Left renal cortex interstitium (tissue), 4 donors: Measurements from ENCODE around the gene COL1A1. TPM values are rescaled to one million over a fixed set of nuclear protein-coding genes. Genes with fewer than 3 reads are reported as not detected.

ENCODE experiments used
- DNase-seq, 4 donors: peaks; one replicate each; pipeline ENCODE4 v3.0.0-alpha.2; 2013; ENCODE audit warnings: low read depth in 4 of 4, low spot score in 2 of 4, missing footprints in 1 of 4
- polyA plus RNA-seq, 4 donors: library from polyadenylated mRNA; unstranded; fragments of 120-200 nt; gene quantifications; one replicate each; pipeline ENCODE4 v1.2.1, GENCODE V29; 2013; ENCODE audit not compliant: insufficient read length in 4 of 4

COL1A1 gene
- polyA plus RNA-seq, 4 donors: 447 to 744 (median 516) TPM

DNA sequence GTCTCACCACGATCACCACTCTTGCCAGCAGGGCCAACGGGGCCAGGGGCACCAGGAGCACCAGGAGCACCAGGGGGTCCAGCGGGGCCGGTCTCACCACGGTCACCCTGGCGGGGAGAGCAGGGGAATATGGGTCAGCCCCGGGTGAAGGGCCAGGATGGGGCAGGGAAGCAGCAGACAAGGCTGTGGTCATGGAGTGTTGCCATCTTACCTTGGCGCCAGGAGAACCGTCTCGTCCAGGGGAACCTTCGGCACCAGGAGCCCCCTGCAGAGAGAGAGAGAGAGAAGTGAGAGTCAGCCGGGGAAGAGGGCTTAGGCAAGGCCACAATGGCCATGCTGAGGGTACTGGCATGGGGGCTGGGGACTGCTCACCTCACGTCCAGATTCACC is 12.9 kb downstream of the COL1A1 start:
- DNase-seq: no peak

DNA sequence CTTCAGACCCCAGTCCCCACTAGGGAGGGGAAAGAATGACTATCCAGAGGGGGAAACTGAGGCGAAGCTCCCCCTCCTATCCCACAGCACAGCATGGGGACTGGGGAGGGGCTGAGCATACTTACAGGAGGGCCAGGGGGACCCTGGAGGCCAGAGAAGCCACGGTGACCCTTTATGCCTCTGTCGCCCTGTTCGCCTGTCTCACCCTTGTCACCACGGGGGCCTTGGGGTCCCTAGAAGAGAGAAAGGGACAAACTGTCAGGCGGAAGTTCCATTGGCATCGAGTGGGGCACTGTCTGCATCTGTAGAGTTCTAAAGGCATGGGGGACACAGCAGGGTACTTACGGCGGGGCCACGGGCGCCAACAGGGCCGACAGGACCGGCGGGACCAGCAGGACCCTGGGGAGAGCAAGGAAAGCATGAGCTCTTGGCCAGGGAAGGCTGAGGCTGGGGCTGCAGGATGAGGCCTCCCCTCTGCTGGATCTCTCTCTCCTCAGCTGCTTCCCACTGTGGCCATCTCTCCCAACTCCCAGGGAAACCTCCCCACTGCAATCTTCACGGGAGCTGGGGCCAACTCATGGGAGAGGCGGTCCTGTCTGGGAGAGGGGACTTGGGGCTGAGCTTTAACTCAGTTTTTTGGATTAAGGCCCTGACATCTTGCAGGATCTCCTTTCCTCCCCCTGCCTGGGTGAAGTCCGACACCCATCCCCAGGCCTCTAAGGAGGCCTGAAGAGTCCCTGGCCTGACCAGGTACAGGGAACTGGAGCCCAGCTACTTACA is 13.5 kb downstream of the COL1A1 start:
- DNase-seq: no peak

DNA sequence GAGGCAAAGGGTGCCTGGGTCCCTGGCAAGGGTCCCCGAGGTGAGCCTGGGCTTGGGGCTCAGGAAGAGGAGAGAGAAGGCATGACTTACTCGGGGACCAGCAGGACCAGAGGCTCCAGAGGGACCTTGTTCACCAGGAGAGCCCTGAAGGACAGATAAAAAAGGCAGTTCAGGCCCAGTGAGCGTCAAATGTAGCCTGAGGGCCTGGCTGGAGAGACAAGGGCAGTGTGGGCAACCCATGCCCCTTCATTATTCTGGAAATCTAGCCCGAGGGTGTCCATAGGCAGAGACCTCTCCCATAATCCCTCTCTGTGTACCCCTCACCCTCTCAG is 14.1 kb downstream of the COL1A1 start:
- no peak for DNase-seq

DNA sequence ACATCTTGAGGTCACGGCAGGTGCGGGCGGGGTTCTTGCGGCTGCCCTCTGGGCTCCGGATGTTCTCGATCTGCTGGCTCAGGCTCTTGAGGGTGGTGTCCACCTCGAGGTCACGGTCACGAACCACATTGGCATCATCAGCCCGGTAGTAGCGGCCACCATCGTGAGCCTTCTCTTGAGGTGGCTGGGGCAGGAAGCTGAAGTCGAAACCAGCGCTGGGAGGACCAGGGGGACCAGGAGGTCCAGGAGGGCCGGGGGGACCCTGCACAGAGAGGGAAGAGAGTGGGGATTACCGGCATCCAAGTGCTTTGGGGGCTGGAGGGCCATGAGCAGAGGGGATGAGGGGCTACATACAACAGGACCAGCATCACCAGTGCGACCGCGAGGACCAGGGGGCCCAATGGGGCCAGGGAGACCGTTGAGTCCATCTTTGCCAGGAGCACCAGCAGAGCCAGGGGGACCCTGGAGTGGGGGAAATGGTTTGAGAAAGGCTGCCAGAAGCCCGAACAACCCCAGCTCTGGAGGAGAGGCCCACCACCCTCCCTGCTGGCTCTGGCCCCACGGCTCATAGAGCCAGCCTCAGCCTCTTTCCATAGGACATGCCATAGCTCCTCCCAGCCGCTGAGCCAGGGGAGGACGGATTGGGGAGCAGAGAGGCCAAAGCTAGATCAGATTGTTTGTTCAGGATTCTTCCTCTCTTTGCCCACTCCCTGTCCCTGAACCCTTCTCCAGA is 14.6 kb downstream of the COL1A1 start:
- DNase-seq: no peak

DNA sequence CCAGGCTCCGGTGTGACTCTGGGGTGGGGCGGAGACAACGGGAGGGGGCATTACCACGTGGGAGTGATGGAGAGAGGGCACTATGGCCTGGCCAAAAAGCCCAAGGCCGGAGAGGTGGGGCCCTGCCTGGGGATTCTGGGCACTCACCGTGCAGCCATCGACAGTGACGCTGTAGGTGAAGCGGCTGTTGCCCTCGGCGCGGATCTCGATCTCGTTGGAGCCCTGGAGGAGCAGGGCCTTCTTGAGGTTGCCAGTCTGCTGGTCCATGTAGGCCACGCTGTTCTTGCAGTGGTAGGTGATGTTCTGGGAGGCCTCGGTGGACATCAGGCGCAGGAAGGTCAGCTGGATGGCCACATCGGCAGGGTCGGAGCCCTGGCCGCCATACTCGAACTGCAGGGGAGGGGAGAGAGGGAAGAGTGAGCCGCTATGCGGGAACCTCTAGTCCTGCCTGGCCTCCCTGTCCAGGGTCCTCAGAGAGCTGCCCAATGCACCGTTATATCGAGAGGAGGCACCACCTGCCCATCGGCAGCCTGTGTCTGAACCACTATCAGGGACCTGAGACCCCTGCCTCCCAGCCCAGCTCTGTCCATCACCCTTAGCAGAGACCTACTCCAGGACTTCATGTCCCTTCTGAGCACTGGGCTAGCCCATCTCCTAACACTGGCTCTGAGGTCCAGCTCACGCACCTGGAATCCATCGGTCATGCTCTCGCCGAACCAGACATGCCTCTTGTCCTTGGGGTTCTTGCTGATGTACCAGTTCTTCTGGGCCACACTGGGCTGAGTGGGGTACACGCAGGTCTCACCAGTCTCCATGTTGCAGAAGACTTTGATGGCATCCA is 15.6 kb downstream of the COL1A1 start:
- DNase-seq: no peak

DNA sequence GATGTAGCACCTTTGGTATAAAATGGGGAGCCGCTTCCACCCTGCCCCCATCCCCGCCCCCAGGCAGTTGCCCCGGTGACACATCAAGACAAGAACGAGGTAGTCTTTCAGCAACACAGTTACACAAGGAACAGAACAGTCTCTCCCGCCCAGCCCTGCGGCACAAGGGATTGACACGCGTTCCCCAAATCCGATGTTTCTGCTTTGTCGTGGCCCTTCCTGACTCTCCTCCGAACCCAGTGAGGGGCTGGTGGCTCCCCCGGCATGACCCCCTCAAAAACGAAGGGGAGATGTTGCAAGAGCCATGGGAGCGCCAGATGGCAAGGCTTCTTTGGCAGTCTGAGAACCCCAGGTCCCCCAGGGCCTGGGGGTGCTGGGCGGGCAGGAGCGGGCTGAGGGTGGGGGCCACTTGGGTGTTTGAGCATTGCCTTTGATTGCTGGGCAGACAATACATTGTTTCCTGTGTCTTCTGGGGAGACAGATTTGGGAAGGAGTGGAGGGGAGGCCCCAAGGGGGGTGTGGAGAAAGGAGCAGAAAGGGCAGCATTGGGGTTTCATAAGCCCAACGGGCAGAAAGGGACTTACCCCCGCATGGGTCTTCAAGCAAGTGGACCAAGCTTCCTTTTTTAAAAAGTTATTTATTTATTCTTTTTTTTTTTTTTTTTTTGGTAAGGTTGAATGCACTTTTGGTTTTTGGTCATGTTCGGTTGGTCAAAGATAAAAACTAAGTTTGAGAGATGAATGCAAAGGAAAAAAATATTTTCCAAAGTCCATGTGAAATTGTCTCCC is 16.6 kb downstream of the COL1A1 start:
- DNase-seq: no peak

DNA sequence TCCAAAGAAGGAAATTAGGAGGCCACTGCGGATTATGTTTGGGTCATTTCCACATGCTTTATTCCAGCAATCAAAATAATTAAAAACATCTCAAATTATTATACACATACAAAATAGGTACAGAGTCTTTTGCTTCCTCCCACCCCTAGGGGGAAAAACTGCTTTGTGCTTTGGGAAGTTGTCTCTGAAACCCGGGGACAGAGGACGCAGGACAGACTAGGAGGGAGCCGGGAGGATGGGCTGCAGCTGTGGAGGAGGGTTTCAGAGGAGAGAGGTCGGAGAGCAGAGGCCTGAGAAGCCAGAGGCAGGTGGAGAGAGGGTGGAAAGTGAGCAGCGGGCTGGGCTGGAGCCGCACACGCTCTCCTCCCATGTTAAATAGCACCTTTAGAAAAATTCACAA is 17.4 kb downstream of the COL1A1 start:
- no peak for DNase-seq

DNA sequence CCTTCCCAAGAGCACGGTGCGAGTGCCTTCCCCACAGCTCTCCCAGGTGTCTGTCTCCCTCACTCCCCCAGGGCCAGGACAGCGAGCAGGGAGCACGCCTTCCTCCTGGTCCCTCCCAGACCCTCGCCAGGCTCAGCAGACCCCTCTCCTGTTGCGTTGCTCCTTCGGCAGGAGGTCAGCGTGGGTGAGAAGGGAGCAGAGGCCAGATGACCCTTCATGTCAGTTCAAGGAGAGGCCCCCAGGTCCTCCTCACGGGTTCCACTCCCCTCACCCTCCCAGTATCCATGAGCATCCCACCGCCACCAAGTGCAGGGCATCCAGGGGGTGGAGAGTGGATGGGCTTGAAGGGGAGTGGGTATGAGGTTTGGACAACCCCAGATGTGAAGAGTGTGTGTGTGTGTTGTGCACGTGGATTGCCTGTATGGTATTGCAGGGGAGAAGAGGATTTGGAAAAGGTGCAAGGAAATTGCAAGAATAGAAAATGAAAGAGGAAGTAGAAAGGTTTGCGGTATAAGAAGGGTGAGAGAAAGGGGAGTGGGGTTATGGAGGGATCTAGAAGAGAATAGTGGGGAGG is 17.9 kb downstream of the COL1A1 start:
- DNase-seq: no peak

DNA sequence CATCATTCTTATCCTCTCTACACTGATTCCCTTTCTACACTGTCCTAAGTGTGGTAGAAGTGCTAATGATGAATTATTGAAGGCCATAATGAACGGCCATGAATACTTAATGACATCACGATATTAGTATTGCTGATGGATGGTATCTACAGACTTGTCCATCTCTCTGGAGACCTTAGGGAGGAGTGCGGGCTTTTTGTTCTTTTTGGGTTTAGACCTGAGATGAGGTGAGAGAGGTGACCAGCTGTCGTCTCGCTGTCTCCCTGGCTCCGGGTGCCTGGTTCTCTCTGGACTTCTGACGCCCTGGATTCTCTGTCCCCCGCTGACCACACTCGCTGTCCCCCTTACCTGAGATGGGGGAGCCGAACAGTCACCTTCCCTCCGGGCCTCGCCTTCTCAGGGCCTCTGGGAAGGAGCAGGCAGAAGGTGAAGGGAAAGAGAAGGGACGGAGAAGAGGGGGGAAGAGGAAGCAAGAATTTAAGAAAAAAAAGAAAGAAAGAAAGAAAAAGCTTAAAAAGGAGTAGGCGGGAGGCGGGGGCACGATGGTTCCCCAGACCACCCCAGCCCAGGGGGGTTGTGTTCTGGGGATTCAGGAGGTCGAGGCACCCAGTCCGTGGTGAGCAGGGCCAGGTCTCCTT is 18.5 kb downstream of the COL1A1 start:
- DNase-seq: no peak

DNA sequence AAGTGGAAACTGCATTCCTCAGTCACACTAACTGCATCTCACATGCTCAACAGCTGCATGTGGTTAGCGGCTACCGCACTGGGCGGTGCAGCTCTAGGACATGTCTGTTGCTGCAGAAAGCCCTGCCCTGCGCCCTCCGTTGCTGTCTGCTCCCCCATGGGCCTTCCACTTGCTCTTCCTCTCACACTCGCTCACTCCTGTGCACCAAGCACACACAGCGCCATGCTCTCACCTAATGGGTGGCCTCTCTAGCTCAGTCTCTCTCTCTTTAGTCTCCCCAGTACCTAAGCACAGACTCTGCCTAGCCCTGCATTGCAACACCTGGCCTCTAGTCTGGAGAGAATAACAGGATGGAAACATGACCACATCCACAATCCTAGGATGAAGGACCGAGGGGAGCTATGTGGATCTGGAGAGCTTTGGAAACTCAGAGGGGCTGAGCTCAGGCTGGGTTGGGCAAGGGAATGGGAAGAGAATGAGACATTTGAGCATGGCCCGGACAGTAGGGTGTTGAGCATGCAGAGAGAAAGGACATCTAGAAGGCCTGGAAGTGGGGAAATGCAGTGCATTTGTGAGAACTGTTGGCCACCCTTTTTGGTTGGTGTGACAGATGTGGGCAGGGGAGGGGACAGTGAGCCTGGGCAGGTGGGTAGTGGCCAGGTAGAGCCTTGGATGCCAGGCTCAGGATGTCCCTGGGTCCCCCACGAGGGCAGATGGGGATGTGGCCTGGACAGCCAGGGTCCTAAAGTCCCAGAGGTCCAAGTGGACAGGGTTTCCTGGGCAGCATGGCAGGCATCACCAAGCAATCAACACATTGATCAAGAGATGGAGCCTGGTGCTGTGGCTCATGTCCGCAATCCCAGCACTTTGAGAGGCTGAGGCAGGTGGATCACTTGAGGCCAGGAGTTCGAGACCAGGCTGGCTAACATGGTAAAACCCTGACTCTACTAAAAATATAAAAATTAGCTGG is 19.6 kb downstream of the COL1A1 start:
- DNase-seq: no peak

DNA sequence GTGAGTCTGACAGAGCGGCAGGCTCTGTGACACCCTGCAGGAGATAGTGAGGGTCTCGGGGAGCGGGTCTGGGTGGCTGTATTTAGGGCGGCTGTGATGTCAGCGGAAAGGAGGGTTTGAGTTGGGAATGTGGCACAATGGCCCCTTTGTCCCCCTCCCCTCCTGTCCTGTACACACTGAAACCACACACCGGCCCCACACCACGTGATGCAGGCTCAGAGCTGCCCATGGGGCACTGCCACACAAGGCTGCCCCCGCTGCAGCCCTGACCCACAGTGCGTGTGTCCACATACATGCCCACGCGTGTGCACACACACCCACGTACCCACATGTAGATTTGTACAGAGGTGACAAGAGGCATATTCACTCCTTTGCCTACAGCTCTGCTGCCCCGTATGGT is 20.3 kb downstream of the COL1A1 start:
- DNase-seq: no peak

DNA sequence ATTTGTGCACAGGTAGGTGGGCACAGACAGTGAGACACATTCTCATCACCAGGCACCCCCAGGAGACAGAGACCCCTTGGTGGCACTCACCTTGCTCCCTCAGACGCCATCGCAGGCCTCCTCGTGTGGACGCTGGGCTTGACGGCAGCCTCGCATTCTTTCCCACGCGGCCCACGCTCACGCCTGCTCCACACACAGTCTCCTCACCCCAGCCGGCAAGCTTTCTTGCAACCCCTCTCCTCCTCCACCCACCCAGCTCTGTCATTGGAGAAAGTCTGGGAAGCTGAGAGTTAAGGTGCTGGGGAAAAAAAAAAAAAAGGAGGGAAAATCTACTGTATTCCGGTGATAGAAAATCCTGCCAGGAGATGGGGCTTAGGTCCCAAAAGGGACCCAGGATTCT is 20.8 kb downstream of the COL1A1 start:
- DNase-seq: no peak

DNA sequence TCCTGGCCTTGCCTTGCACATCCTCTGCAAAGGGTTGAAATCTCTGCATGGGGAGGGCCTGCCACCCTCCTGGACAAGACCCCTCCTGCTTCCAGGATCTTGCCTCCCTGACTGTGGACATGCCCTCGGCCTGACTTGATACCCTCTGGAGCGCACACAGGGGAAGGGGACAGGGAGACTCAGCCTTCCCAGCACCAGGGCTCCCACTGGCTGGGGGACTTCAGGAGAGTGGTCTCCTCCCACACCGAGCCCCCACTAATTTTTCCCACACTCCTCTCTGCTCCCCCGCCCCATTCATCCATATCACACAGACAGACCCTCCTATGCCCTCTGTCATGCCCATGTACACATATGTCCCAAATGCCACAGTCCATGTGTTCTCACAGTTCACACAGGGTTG is 21.3 kb downstream of the COL1A1 start:
- DNase-seq: no peak

DNA sequence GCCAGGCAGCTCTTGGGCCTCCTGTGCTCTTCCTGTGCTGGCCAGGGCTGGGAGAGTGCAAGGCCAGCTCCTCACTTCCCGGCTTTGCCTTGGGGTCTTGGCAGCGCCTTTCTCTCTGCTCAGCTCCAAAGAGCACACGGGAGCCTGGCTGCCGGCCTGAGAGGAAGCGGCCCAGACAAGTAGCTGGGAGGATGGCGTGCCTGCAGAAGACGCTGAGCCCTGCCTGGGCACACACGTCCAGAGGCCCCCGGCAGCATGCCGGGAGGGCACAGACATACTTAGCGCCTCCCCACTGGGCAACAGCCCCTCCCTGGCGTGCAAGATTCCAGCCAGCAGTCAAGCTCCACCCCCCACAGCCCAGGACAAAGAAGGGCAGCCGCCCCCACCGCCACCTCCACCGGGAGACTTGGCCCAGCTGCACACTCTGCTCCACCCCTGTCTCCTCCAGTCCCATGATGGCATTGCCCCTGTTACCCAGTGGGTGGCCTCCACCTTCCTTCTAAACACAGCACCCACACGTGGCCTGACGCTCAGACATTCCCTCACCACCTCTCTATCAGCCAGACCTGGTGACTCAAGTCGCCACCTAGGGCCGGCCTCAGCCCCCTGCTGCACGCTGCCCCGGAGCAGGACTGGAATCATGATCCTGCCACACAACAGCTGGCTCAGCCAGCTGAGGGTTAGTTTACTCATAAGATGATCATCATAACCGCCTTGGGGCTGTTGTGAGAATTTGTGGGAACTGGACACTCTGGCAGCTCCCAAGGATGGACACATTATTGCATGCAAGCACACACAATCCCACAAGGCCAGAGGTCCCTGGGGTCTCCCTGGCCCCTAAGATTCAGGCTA is 23.2 kb downstream of the COL1A1 start:
- no peak for DNase-seq

DNA sequence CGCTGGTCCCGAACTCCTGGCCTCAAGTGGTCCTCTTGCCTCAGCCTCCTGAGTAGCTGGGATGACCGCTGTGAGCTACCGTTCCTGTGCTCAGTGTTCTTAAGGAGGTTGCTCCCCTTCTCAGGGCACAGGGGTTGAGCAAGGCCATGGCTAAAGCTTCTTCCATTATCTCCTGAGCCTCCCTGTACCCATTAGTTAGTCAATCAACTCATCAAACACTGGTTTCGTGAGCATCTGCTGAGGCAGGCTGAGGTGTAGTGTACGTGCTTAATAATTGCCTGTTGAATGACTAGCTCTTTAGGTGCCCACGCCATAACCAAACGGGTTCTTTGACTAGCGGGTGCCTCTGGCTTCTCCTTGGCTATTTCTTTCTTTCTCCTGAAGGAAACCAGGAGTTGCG is 24.0 kb downstream of the COL1A1 start:
- DNase-seq: no peak

DNA sequence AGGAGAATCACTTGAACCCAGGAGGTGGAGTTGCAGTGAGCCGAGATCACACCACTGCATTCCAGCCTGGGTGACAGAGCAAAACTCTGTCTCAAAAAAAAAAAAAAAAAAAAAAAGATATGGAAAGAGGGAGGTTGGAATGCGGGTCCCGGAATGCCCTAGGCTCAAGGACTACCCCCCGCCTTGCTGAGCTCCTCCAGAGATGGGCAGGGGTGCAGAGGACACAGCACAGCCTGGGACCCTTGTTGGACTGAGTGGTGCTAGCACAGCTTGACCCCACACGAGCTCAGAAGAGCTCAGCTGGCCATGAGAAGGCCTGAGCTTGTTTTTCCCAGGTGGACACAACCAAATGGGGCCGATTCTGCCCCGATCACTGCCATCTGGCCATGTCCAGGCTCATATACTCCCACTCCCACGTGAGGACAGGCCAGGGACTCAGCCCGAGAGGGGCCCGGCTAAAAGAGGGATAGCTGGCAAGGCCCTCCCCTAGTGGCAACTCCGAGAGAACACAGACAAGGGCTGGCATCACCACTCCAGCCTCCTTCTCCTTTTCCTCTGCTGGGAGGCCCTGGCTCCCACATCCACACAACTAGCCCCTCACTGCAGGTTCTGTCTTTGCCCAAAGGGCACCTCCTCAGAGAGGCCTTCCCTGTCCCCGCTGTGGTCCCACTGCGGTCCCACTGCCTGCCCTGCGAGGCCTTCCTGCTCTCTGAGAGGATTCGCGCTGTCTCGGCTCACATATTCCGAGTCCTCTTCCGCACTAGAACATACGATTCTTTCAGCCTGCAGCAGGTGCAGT is 24.7 kb downstream of the COL1A1 start:
- no peak for DNase-seq
